Endothelial cell of umbilical vein (primary cell): ENCODE measurements around the gene WNT8B. TPM values are rescaled to one million over a fixed set of nuclear protein-coding genes. Genes with fewer than 3 reads are reported as not detected.

ENCODE experiments used
- BruUV-seq: library from RNA; stranded (reverse); fragments of 400-500 nt; replicated peaks from 2 replicates; lab custom pipeline; 2021; lab: Mats Ljungman, UMichigan
- CTCF ChIA-PET: fragments of 300-600, 350-600 bp; sonication (Branson Sonifier 250); formaldehyde crosslinking; loops from one replicate; lab custom pipeline; 2021; ENCODE audit warnings: antibody characterized with exemption, inconsistent platforms; lab: Charles Lee
- POLR2A ChIA-PET: fragments of 300-600, 350-600 bp; sonication (Branson Sonifier 250); formaldehyde crosslinking; loops from one replicate; lab custom pipeline; 2021; ENCODE audit warnings: antibody characterized with exemption, inconsistent platforms; lab: Charles Lee
- DNase-seq: peaks from one replicate; pipeline ENCODE4 v3.0.0-alpha.2; 2011; ENCODE audit warnings: low read depth, low spot score
- FAIRE-seq: peaks from 2 replicates; lab custom pipeline; 2011; peaks lifted over from hg19 to GRCh38; lab: Jason Lieb, UNC
- H2AFZ ChIP-seq: 2 replicates; pipeline ENCODE4 v1.6.0; 2012; ENCODE audit warnings: low read depth, low read length, control low read depth, inconsistent platforms
- H3K27ac ChIP-seq: 2 replicates; pipeline ENCODE4 v1.5.1; 2011; ENCODE audit warnings: low read depth, mild to moderate bottlenecking, control low read depth, low read length, moderate library complexity; ENCODE audit not compliant: insufficient read depth
- H3K27me3 ChIP-seq, 2 experiments: 2 replicates each; pipeline versions ENCODE4 v1.6.0 to v1.6.1; 2011; ENCODE audit warnings: low read length in 2 of 2, mixed read lengths in 1 of 2; ENCODE audit not compliant: control insufficient read depth in 2 of 2, insufficient read depth in 2 of 2
- H3K36me3 ChIP-seq, 2 experiments: 2 replicates in 1 of 2; 3 replicates in 1 of 2; pipeline ENCODE4 v1.5.1; 2011; ENCODE audit warnings: low read length in 2 of 2, mild to moderate bottlenecking in 1 of 2, moderate library complexity in 1 of 2; ENCODE audit not compliant: control insufficient read depth in 2 of 2, insufficient read depth in 2 of 2; ENCODE audit errors: extremely low read depth in 1 of 2
- H3K4me1 ChIP-seq: 3 replicates; pipeline ENCODE4 v1.5.1; 2011; ENCODE audit warnings: mild to moderate bottlenecking, low read length; ENCODE audit not compliant: control insufficient read depth, insufficient read depth; ENCODE audit errors: extremely low read depth
- H3K4me2 ChIP-seq: 2 replicates; pipeline ENCODE4 v1.6.1; 2011; ENCODE audit warnings: low read length, control low read depth, mixed read lengths; ENCODE audit not compliant: insufficient read depth
- H3K4me3 ChIP-seq, 3 experiments: fragments of 200-600 bp in 1 of 3; sonication (generic), shearing (Covaris generic) in 1 of 3; replicated peaks in 1 of 3; 2 replicates each; pipeline ENCODE4 v1.5.1; 2011 to 2016; ENCODE audit warnings: control low read depth in 3 of 3, low read length in 3 of 3, mild to moderate bottlenecking in 2 of 3, inconsistent platforms in 1 of 3, low read depth in 1 of 3, moderate library complexity in 1 of 3; ENCODE audit not compliant: insufficient read depth in 1 of 3
- H3K79me2 ChIP-seq: 2 replicates; pipeline ENCODE4 v1.6.0; 2012; ENCODE audit warnings: low read length, inconsistent platforms; ENCODE audit not compliant: control insufficient read depth, insufficient read depth
- H3K9ac ChIP-seq: replicated peaks from 2 replicates; pipeline ENCODE3; 2011; ENCODE audit warnings: low read length, control low read depth; ENCODE audit not compliant: insufficient read depth; ENCODE audit errors: extremely low read depth
- H3K9me1 ChIP-seq: replicated peaks from 3 replicates; pipeline ENCODE4 v1.6.0; 2011; ENCODE audit warnings: mild to moderate bottlenecking, low read length; ENCODE audit not compliant: control insufficient read depth, insufficient read depth; ENCODE audit errors: extremely low read depth
- H3K9me3 ChIP-seq: replicated peaks from 2 replicates; pipeline ENCODE4 v1.5.1; 2012; ENCODE audit warnings: low read length, inconsistent platforms; ENCODE audit not compliant: control insufficient read depth, insufficient read depth
- H4K20me1 ChIP-seq: replicated peaks from 2 replicates; pipeline ENCODE3; 2011; ENCODE audit warnings: mild to moderate bottlenecking, low read length; ENCODE audit not compliant: control insufficient read depth, insufficient read depth; ENCODE audit errors: extremely low read depth
- CTCF ChIP-seq, 2 donors: IDR thresholded peaks; 1 replicate in 1 of 2; 2 replicates in 1 of 2; pipeline ENCODE4 v1.5.1; 2011; ENCODE audit warnings: low read length in 2 of 2, mild to moderate bottlenecking in 2 of 2, moderate library complexity in 2 of 2, control low read depth in 1 of 2, inconsistent platforms in 1 of 2, low read depth in 1 of 2; ENCODE audit not compliant: insufficient read depth in 1 of 2; ENCODE audit errors: extremely low read depth in 1 of 2
- EZH2 ChIP-seq: IDR thresholded peaks from 2 replicates; pipeline ENCODE4 v1.6.1; 2012; ENCODE audit warnings: borderline replicate concordance, low read depth, mild to moderate bottlenecking, moderate library complexity, low read length, inconsistent platforms; ENCODE audit not compliant: severe bottlenecking
- FOS ChIP-seq: IDR thresholded peaks from 2 replicates; pipeline ENCODE4 v1.6.1; 2011; ENCODE audit warnings: mild to moderate bottlenecking, low read length, moderate library complexity, borderline replicate concordance; ENCODE audit not compliant: insufficient read depth
- GATA2 ChIP-seq: IDR thresholded peaks from 2 replicates; pipeline ENCODE4 v1.7.0; 2011; ENCODE audit warnings: low read depth, mild to moderate bottlenecking, moderate library complexity, mixed read lengths, low read length; ENCODE audit not compliant: insufficient read length, insufficient read depth
- JUN ChIP-seq: IDR thresholded peaks from 2 replicates; pipeline ENCODE4 v1.6.1; 2011; ENCODE audit warnings: borderline replicate concordance, low read depth; ENCODE audit not compliant: insufficient read length, insufficient read depth
- MYC ChIP-seq: IDR thresholded peaks from one replicate; pipeline ENCODE4 v1.6.1; 2011; ENCODE audit warnings: mild to moderate bottlenecking, low read depth, low read length
- POLR2A ChIP-seq: IDR thresholded peaks from 2 replicates; pipeline ENCODE4 v1.6.1; 2012; ENCODE audit warnings: low read depth, mild to moderate bottlenecking, control low read depth, low read length
- POLR2AphosphoS5 ChIP-seq: IDR thresholded peaks from 2 replicates; pipeline ENCODE4 v1.6.1; 2012; ENCODE audit warnings: low read depth, mild to moderate bottlenecking, control low read depth, low read length, moderate library complexity; ENCODE audit not compliant: insufficient read depth
- dilution Hi-C: fragments of 300-500 bp; cut with MboI; formaldehyde crosslinking; loops from one replicate; pipeline ENCODE4 v1.15.0; 2019; ENCODE audit warnings: low sequenced_read_pairs; ENCODE audit not compliant: extremely low pct_ligation_motif_present
- intact Hi-C: fragments of 100-400 bp; cut with micrococcal nuclease; formaldehyde crosslinking; loops from one replicate; pipeline ENCODE4 v1.10.0; 2022
- polyA plus RNA-seq, 4 experiments: library from polyadenylated mRNA; depleted of rRNA in 3 of 4; stranded (reverse) in 3 of 4; unstranded in 1 of 4; fragments of >200 nt; gene quantifications; 2 replicates each; pipeline versions ENCODE4 v1.2.1 to v1.2.3, GENCODE V29; 2011 to 2012; ENCODE audit warnings: missing spikeins in 1 of 4
- total RNA-seq: library from RNA; stranded (reverse); gene quantifications from 2 replicates; pipeline ENCODE4 v1.2.3, GENCODE V29; 2021
- TF ChIP-seq, protein P1 (sequence below): IDR thresholded peaks from 2 replicates; pipeline ENCODE4 v1.6.1; 2011; ENCODE audit not compliant: insufficient read depth, insufficient read length

Gene WNT8B
- total and polyA plus RNA-seq, 2 donors (not counting 3 experiments of a cell fraction or from before 2014, with no cell fraction given), result not detected

- no peak for DNase-seq
- Histone ChIP-seq H3K27me3 (no peaks in the 10 kb centered on the region), H3K9me3 (no peaks in the 10 kb centered on the region), H3K4me2 (no peak overlapping the region), H3K9ac (no peak overlapping the region), H2AFZ (no peak overlapping the region), H3K4me3 (no peak overlapping the region), H3K27ac (no peak overlapping the region), H3K9me1 (no peaks in the 10 kb centered on the region), H3K4me1 (no peaks in the 10 kb centered on the region), H4K20me1 (no peaks in the 10 kb centered on the region), H3K36me3 (peaks cover 0 to 2% of the 10 kb centered on the region in 2 experiments), H3K79me2 (no peaks in the 10 kb centered on the region)
- TF ChIP-seq POLR2A (no peak), MYC (no peak), JUN (no peak), POLR2AphosphoS5 (no peak)
- TF ChIP-seq, protein P1, sequence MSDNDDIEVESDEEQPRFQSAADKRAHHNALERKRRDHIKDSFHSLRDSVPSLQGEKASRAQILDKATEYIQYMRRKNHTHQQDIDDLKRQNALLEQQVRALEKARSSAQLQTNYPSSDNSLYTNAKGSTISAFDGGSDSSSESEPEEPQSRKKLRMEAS, result no peak
- POLR2A ChIA-PET, result no interaction called here
- CTCF ChIA-PET, result interaction anchor here (1.0 to 2.8 kb wide), 3 partner anchors 10 to 170 kb away, joined by 5 to 53 read pairs (median 22); no protein-coding TSS in a partner anchor
- BruUV-seq, result no TSS peak
- dilution Hi-C loops, result no loop called here
- intact Hi-C loops, result no loop called here
- FAIRE-seq, result no peak
Measured at GRCh38 chr10:100507357-100507732, 44.5 kb downstream of the WNT8B start.

DNA sequence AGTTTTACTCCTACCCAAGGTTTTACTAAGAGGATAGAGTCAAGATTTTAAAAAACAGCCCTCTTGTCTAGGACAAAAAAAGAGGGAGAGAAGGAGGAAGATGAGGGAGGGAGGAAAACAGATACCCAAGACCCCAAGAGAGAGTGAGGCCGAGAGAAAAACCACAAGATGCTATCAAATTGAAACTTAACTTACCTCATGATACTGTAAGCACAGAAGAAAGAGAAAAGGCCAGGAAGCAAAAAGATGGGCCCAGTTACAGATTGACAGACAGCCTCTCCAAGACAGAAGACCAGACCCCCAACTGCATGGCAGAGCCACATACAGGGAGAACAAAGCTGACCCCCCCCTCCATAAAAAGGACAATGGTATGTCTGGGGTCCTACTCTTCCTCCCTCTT, 45.5 kb downstream of the WNT8B start:
- no TSS peak for BruUV-seq

More for the DNA sequence above, 45.5 kb downstream of the WNT8B start:
- DNase-seq, result no peak
- no peaks in the 10 kb centered on the region for H3K9me1 ChIP-seq
- no peak overlapping the region for H3K27ac ChIP-seq
- no peak for FAIRE-seq
- H3K4me2 ChIP-seq, result no peak overlapping the region
- no peaks in the 10 kb centered on the region for H4K20me1 ChIP-seq
- no peak overlapping the region for H2AFZ ChIP-seq
- no peak overlapping the region for H3K9ac ChIP-seq
- H3K79me2 ChIP-seq, result no peaks in the 10 kb centered on the region
- H3K9me3 ChIP-seq, result no peaks in the 10 kb centered on the region
- H3K4me1 ChIP-seq, result no peaks in the 10 kb centered on the region
- CTCF ChIA-PET, result interaction anchor here (0.9 to 4.6 kb wide), 24 partner anchors 8 to 370 kb away, joined by 3 to 53 read pairs (median 8); partner anchors contain the start of genes HIF1AN and PKD2L1
- H3K36me3 ChIP-seq, result peaks cover 0 to 2% of the 10 kb centered on the region in 2 experiments
- no peaks in the 10 kb centered on the region for H3K27me3 ChIP-seq
- TF ChIP-seq CTCF (IDR thresholded peaks at IDR 0.05; ENCODE audit: extremely low read depth in 1 of 2, insufficient read depth in 1 of 2, low read depth in 1 of 2, low read length in 2 of 2) (no peak), POLR2A (no peak), GATA2 (no peak), FOS (no peak), POLR2AphosphoS5 (no peak), EZH2 (no peak), JUN (no peak)
- TF ChIP-seq, protein P1, result no peak
- dilution Hi-C loops (no loop called here), intact Hi-C loops (loop anchor here (1.0 kb wide), 3 partner anchors 26 to 170 kb away; no protein-coding TSS in a partner anchor)
- no peak overlapping the region for H3K4me3 ChIP-seq
- POLR2A ChIA-PET, result no interaction called here
